ENCODE data around the gene SFXN3.

SFXN3 gene

GRCh38 chr10:101038484-101038883, 7.5 kb downstream of the SFXN3 start:
- Histone ChIP-seq H3K79me1 (ENCODE audit: low read depth, low read length) (no peaks in the 10 kb centered on the region), H3K27ac (replicated peaks; ENCODE audit: low read length) (no peak overlapping the region), H2BK5ac (ENCODE audit: low read length) (no peak overlapping the region), H3K23ac (ENCODE audit: low read depth, low read length, poor library complexity) (no peak overlapping the region), H2BK12ac (ENCODE audit: low read length) (no peak overlapping the region), H3K14ac (ENCODE audit: low read length) (no peak overlapping the region), H2BK120ac (ENCODE audit: low read depth, low read length) (no peak overlapping the region), H3K9me3 (replicated peaks in 1 of 2; ENCODE audit: control insufficient read depth in 2 of 2, insufficient read depth in 1 of 2, low read depth in 1 of 2, low read length in 2 of 2) (peaks cover 0 to 2% of the 10 kb centered on the region in 2 donors), H3K4me2 (ENCODE audit: insufficient read depth, low read length, poor library complexity, severe bottlenecking) (no peak overlapping the region), H4K8ac (ENCODE audit: low read depth, low read length) (no peak overlapping the region), H3K27me3 (ENCODE audit: control insufficient read depth in 3 of 3, insufficient read depth in 3 of 3, low read depth in 1 of 3, low read length in 3 of 3) (peaks cover 0 to 28% (median 16%) of the 10 kb centered on the region in 3 experiments), H2AFZ (ENCODE audit: low read length) (no peak overlapping the region), H3K36me3 (replicated peaks in 1 of 2; ENCODE audit: control insufficient read depth in 2 of 2, insufficient read depth in 2 of 2, low read length in 2 of 2) (no peaks in the 10 kb centered on the region), H2BK15ac (ENCODE audit: low read length) (no peak overlapping the region), H3K18ac (ENCODE audit: low read length) (no peak overlapping the region), H3K4me1 (ENCODE audit: control insufficient read depth in 2 of 2, insufficient read depth in 1 of 2, low read depth in 1 of 2, low read length in 2 of 2) (peaks cover 8 to 10% of the 10 kb centered on the region in 2 donors), H3K4me3 (ENCODE audit: low read length in 2 of 2) (no peak overlapping the region), H3K9ac (ENCODE audit: low read depth, low read length, poor library complexity) (no peak overlapping the region), H3K4ac (ENCODE audit: low read length) (no peak overlapping the region), H4K91ac (ENCODE audit: low read depth, low read length, poor library complexity) (no peak overlapping the region), H2AK5ac (ENCODE audit: low read depth, low read length) (no peak overlapping the region)
- no peak for DNase-seq (ENCODE audit: low spot score)
- WGBS, 2 donors (ENCODE audit: extremely low coverage in 2 of 2, insufficient read length in 2 of 2, insufficient replicate concordance in 1 of 2): no CpG with 5 or more reads among the region's 5 CpGs

- no peaks in the 10 kb centered on the region for H3K79me1 ChIP-seq (ENCODE audit: low read depth, low read length)
- no peak overlapping the region for H2BK15ac ChIP-seq (ENCODE audit: low read length)
- peaks cover 0 to 2% of the 10 kb centered on the region in 2 donors for H3K9me3 ChIP-seq (replicated peaks in 1 of 2; ENCODE audit: control insufficient read depth in 2 of 2, insufficient read depth in 1 of 2, low read depth in 1 of 2, low read length in 2 of 2)
- H3K36me3 ChIP-seq (replicated peaks in 1 of 2; ENCODE audit: control insufficient read depth in 2 of 2, insufficient read depth in 2 of 2, low read length in 2 of 2): no peaks in the 10 kb centered on the region
- DNase-seq (ENCODE audit: low spot score): no peak
- WGBS, 2 donors (ENCODE audit: extremely low coverage in 2 of 2, insufficient read length in 2 of 2, insufficient replicate concordance in 1 of 2): no CpG with 5 or more reads among the region's 3 CpGs
- no peak overlapping the region for H3K9ac ChIP-seq (ENCODE audit: low read depth, low read length, poor library complexity)
- H3K27me3 ChIP-seq (ENCODE audit: control insufficient read depth in 3 of 3, insufficient read depth in 3 of 3, low read depth in 1 of 3, low read length in 3 of 3): peaks cover 0 to 23% (median 9%) of the 10 kb centered on the region in 3 experiments
- H2BK12ac ChIP-seq (ENCODE audit: low read length): no peak overlapping the region
- no peak overlapping the region for H4K91ac ChIP-seq (ENCODE audit: low read depth, low read length, poor library complexity)
- no peak overlapping the region for H3K4me3 ChIP-seq (ENCODE audit: low read length in 2 of 2)
- H2AFZ ChIP-seq (ENCODE audit: low read length): no peak overlapping the region
- no peak overlapping the region for H3K14ac ChIP-seq (ENCODE audit: low read length)
- no peak overlapping the region for H3K4me2 ChIP-seq (ENCODE audit: insufficient read depth, low read length, poor library complexity, severe bottlenecking)
- H4K8ac ChIP-seq (ENCODE audit: low read depth, low read length): no peak overlapping the region
- no peak overlapping the region for H3K4ac ChIP-seq (ENCODE audit: low read length)
- no peak overlapping the region for H2AK5ac ChIP-seq (ENCODE audit: low read depth, low read length)
- H3K23ac ChIP-seq (ENCODE audit: low read depth, low read length, poor library complexity): no peak overlapping the region
- no peak overlapping the region for H3K27ac ChIP-seq (replicated peaks; ENCODE audit: low read length)
- H3K4me1 ChIP-seq (ENCODE audit: control insufficient read depth in 2 of 2, insufficient read depth in 1 of 2, low read depth in 1 of 2, low read length in 2 of 2): peaks cover 9 to 18% of the 10 kb centered on the region in 2 donors
- no peak overlapping the region for H2BK5ac ChIP-seq (ENCODE audit: low read length)
- no peak overlapping the region for H2BK120ac ChIP-seq (ENCODE audit: low read depth, low read length)
- H3K18ac ChIP-seq (ENCODE audit: low read length): no peak overlapping the region
These were observed 9.0 kb downstream of the SFXN3 start for GRCh38 chr10:101040061-101040460.

- H2BK5ac ChIP-seq (ENCODE audit: low read length): no peak overlapping the region
- no peak overlapping the region for H2BK12ac ChIP-seq (ENCODE audit: low read length)
- WGBS, 2 donors (ENCODE audit: extremely low coverage in 2 of 2, insufficient read length in 2 of 2, insufficient replicate concordance in 1 of 2): no CpG with 5 or more reads among the region's 2 CpGs
- no peak overlapping the region for H3K23ac ChIP-seq (ENCODE audit: low read depth, low read length, poor library complexity)
- H3K4ac ChIP-seq (ENCODE audit: low read length): no peak overlapping the region
- H3K4me2 ChIP-seq (ENCODE audit: insufficient read depth, low read length, poor library complexity, severe bottlenecking): no peak overlapping the region
- H2AFZ ChIP-seq (ENCODE audit: low read length): no peak overlapping the region
- H3K4me3 ChIP-seq (ENCODE audit: low read length in 2 of 2): no peak overlapping the region
- H4K91ac ChIP-seq (ENCODE audit: low read depth, low read length, poor library complexity): no peak overlapping the region
- H3K18ac ChIP-seq (ENCODE audit: low read length): no peak overlapping the region
- H3K27me3 ChIP-seq (ENCODE audit: control insufficient read depth in 3 of 3, insufficient read depth in 3 of 3, low read depth in 1 of 3, low read length in 3 of 3): peaks cover 0 to 22% (median 2%) of the 10 kb centered on the region in 3 experiments
- H2AK5ac ChIP-seq (ENCODE audit: low read depth, low read length): no peak overlapping the region
- no peak overlapping the region for H3K27ac ChIP-seq (replicated peaks; ENCODE audit: low read length)
- H2BK120ac ChIP-seq (ENCODE audit: low read depth, low read length): no peak overlapping the region
- no peak overlapping the region for H3K9ac ChIP-seq (ENCODE audit: low read depth, low read length, poor library complexity)
- H3K79me1 ChIP-seq (ENCODE audit: low read depth, low read length): no peaks in the 10 kb centered on the region
- peaks cover 9 to 18% of the 10 kb centered on the region in 2 donors for H3K4me1 ChIP-seq (ENCODE audit: control insufficient read depth in 2 of 2, insufficient read depth in 1 of 2, low read depth in 1 of 2, low read length in 2 of 2)
- no peak overlapping the region for H3K14ac ChIP-seq (ENCODE audit: low read length)
- H3K36me3 ChIP-seq (replicated peaks in 1 of 2; ENCODE audit: control insufficient read depth in 2 of 2, insufficient read depth in 2 of 2, low read length in 2 of 2): no peaks in the 10 kb centered on the region
- H3K9me3 ChIP-seq (replicated peaks in 1 of 2; ENCODE audit: control insufficient read depth in 2 of 2, insufficient read depth in 1 of 2, low read depth in 1 of 2, low read length in 2 of 2): peaks cover 0 to 2% of the 10 kb centered on the region in 2 donors
- H2BK15ac ChIP-seq (ENCODE audit: low read length): no peak overlapping the region
- no peak overlapping the region for H4K8ac ChIP-seq (ENCODE audit: low read depth, low read length)
- DNase-seq (ENCODE audit: low spot score): no peak
These were observed 9.8 kb downstream of the SFXN3 start for GRCh38 chr10:101040851-101041250.

- Histone ChIP-seq H3K23ac (ENCODE audit: low read depth, low read length, poor library complexity) (no peak overlapping the region), H2BK12ac (ENCODE audit: low read length) (no peak overlapping the region), H3K79me1 (ENCODE audit: low read depth, low read length) (no peaks in the 10 kb centered on the region), H4K91ac (ENCODE audit: low read depth, low read length, poor library complexity) (no peak overlapping the region), H2BK15ac (ENCODE audit: low read length) (no peak overlapping the region), H3K4me3 (ENCODE audit: low read length in 2 of 2) (no peak overlapping the region), H3K27ac (replicated peaks; ENCODE audit: low read length) (no peak overlapping the region), H2AK5ac (ENCODE audit: low read depth, low read length) (no peak overlapping the region), H3K27me3 (ENCODE audit: control insufficient read depth in 3 of 3, insufficient read depth in 3 of 3, low read depth in 1 of 3, low read length in 3 of 3) (peaks cover 0 to 23% (median 0%) of the 10 kb centered on the region in 3 experiments), H3K9ac (ENCODE audit: low read depth, low read length, poor library complexity) (no peak overlapping the region), H4K8ac (ENCODE audit: low read depth, low read length) (no peak overlapping the region), H2BK5ac (ENCODE audit: low read length) (no peak overlapping the region), H3K18ac (ENCODE audit: low read length) (no peak overlapping the region), H2AFZ (ENCODE audit: low read length) (no peak overlapping the region), H3K4me2 (ENCODE audit: insufficient read depth, low read length, poor library complexity, severe bottlenecking) (no peak overlapping the region), H3K36me3 (replicated peaks in 1 of 2; ENCODE audit: control insufficient read depth in 2 of 2, insufficient read depth in 2 of 2, low read length in 2 of 2) (no peaks in the 10 kb centered on the region), H3K4ac (ENCODE audit: low read length) (no peak overlapping the region), H2BK120ac (ENCODE audit: low read depth, low read length) (no peak overlapping the region), H3K4me1 (ENCODE audit: control insufficient read depth in 2 of 2, insufficient read depth in 1 of 2, low read depth in 1 of 2, low read length in 2 of 2) (peaks cover 9 to 18% of the 10 kb centered on the region in 2 donors), H3K14ac (ENCODE audit: low read length) (no peak overlapping the region), H3K9me3 (replicated peaks in 1 of 2; ENCODE audit: control insufficient read depth in 2 of 2, insufficient read depth in 1 of 2, low read depth in 1 of 2, low read length in 2 of 2) (no peaks in the 10 kb centered on the region)
- WGBS, 2 donors (ENCODE audit: extremely low coverage in 2 of 2, insufficient read length in 2 of 2, insufficient replicate concordance in 1 of 2): no CpG with 5 or more reads among the region's 6 CpGs
- no peak for DNase-seq (ENCODE audit: low spot score)
These were observed 10.3 kb downstream of the SFXN3 start for GRCh38 chr10:101041252-101041761.

Measured in neuronal stem cell (in vitro differentiated cells).